ENCODE data around the gene PRR16.

Gene PRR16

DNA sequence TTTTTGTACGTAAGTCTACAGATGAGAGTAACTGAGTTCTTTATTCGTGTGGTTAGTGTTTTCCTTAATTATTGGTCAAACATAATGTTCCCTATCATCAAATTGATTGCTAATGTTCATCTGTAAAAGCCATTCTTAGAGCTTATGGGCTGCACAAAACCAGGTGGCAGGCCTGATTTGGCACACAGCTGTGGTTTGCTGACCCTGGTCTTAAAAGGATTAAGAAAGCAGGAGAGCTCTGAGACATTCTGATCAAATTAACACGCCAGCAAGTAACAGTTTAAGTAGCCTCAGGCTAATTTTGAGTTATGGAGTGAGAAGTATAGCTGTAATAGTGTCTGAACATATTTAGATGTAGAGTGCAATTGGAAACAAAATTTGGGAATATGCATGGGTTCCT, 63.2 kb downstream of the PRR16 start:
- Histone ChIP-seq H3K79me2 (ENCODE audit: insufficient read depth, low read length) (no peaks in the 10 kb centered on the region), H2AFZ (ENCODE audit: low read depth, low read length, severe bottlenecking) (no peak overlapping the region), H3K4me2 (ENCODE audit: low read depth, low read length, poor library complexity, severe bottlenecking) (no peak overlapping the region), H3K27ac (ENCODE audit: low read depth, low read length) (no peak overlapping the region), H3K27me3 (ENCODE audit: low read length) (no peaks in the 10 kb centered on the region), H3K9me2 (replicated peaks; ENCODE audit: insufficient read depth, low read length) (no peaks in the 10 kb centered on the region), H3K4me3 (ENCODE audit: insufficient read depth, low read length, poor library complexity, severe bottlenecking) (no peak overlapping the region), H3K9ac (ENCODE audit: low read length) (no peak overlapping the region), H3K36me3 (ENCODE audit: low read length) (no peaks in the 10 kb centered on the region), H3K9me3 (ENCODE audit: insufficient read depth, low read length) (no peaks in the 10 kb centered on the region), H4K20me1 (ENCODE audit: low read depth, low read length) (no peaks in the 10 kb centered on the region), H3F3A (ENCODE audit: insufficient read depth) (no peaks in the 10 kb centered on the region)
- TF ChIP-seq, protein P1, sequence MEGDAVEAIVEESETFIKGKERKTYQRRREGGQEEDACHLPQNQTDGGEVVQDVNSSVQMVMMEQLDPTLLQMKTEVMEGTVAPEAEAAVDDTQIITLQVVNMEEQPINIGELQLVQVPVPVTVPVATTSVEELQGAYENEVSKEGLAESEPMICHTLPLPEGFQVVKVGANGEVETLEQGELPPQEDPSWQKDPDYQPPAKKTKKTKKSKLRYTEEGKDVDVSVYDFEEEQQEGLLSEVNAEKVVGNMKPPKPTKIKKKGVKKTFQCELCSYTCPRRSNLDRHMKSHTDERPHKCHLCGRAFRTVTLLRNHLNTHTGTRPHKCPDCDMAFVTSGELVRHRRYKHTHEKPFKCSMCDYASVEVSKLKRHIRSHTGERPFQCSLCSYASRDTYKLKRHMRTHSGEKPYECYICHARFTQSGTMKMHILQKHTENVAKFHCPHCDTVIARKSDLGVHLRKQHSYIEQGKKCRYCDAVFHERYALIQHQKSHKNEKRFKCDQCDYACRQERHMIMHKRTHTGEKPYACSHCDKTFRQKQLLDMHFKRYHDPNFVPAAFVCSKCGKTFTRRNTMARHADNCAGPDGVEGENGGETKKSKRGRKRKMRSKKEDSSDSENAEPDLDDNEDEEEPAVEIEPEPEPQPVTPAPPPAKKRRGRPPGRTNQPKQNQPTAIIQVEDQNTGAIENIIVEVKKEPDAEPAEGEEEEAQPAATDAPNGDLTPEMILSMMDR (IDR thresholded peaks at IDR 0.05; ENCODE audit: insufficient read depth, low read length, poor library complexity, severe bottlenecking): no peak
- no peak for TF ChIP-seq EZH2phosphoT487 (conservative IDR thresholded peaks at IDR 0.05; ENCODE audit: low read length)

GRCh38 chr5:120528609-120529008, 64.5 kb downstream of the PRR16 start:
- TF ChIP-seq, protein P1 (IDR thresholded peaks at IDR 0.05; ENCODE audit: insufficient read depth, low read length, poor library complexity, severe bottlenecking): no peak
- TF ChIP-seq EZH2phosphoT487 (conservative IDR thresholded peaks at IDR 0.05; ENCODE audit: low read length): no peak
- no peaks in the 10 kb centered on the region for H3K9me3 ChIP-seq (ENCODE audit: insufficient read depth, low read length)
- no peak overlapping the region for H3K4me2 ChIP-seq (ENCODE audit: low read depth, low read length, poor library complexity, severe bottlenecking)
- H2AFZ ChIP-seq (ENCODE audit: low read depth, low read length, severe bottlenecking): no peak overlapping the region
- no peaks in the 10 kb centered on the region for H3K36me3 ChIP-seq (ENCODE audit: low read length)
- no peak overlapping the region for H3K4me3 ChIP-seq (ENCODE audit: insufficient read depth, low read length, poor library complexity, severe bottlenecking)
- H3K79me2 ChIP-seq (ENCODE audit: insufficient read depth, low read length): no peaks in the 10 kb centered on the region
- H3K27me3 ChIP-seq (ENCODE audit: low read length): no peaks in the 10 kb centered on the region
- H3F3A ChIP-seq (ENCODE audit: insufficient read depth): no peaks in the 10 kb centered on the region
- no peaks in the 10 kb centered on the region for H3K9me2 ChIP-seq (replicated peaks; ENCODE audit: insufficient read depth, low read length)
- no peak overlapping the region for H3K27ac ChIP-seq (ENCODE audit: low read depth, low read length)
- H3K9ac ChIP-seq (ENCODE audit: low read length): no peak overlapping the region
- H4K20me1 ChIP-seq (ENCODE audit: low read depth, low read length): no peaks in the 10 kb centered on the region

- no peaks in the 10 kb centered on the region for H3K79me2 ChIP-seq (ENCODE audit: insufficient read depth, low read length)
- H3K4me3 ChIP-seq (ENCODE audit: insufficient read depth, low read length, poor library complexity, severe bottlenecking): no peak overlapping the region
- no peak for TF ChIP-seq EZH2phosphoT487 (conservative IDR thresholded peaks at IDR 0.05; ENCODE audit: low read length)
- TF ChIP-seq, protein P1 (IDR thresholded peaks at IDR 0.05; ENCODE audit: insufficient read depth, low read length, poor library complexity, severe bottlenecking): no peak
- H2AFZ ChIP-seq (ENCODE audit: low read depth, low read length, severe bottlenecking): no peak overlapping the region
- H3K27ac ChIP-seq (ENCODE audit: low read depth, low read length): no peak overlapping the region
- H3K36me3 ChIP-seq (ENCODE audit: low read length): no peaks in the 10 kb centered on the region
- no peaks in the 10 kb centered on the region for H3F3A ChIP-seq (ENCODE audit: insufficient read depth)
- H3K9me2 ChIP-seq (replicated peaks; ENCODE audit: insufficient read depth, low read length): no peaks in the 10 kb centered on the region
- H3K27me3 ChIP-seq (ENCODE audit: low read length): no peaks in the 10 kb centered on the region
- no peak overlapping the region for H3K4me2 ChIP-seq (ENCODE audit: low read depth, low read length, poor library complexity, severe bottlenecking)
- no peak overlapping the region for H3K9ac ChIP-seq (ENCODE audit: low read length)
- H4K20me1 ChIP-seq (ENCODE audit: low read depth, low read length): no peaks in the 10 kb centered on the region
- no peaks in the 10 kb centered on the region for H3K9me3 ChIP-seq (ENCODE audit: insufficient read depth, low read length)
Measured at GRCh38 chr5:120529386-120529785, 65.3 kb downstream of the PRR16 start.
